IMR-90 (cell line): ENCODE measurements around the gene FAM171A1. TPM values are rescaled to one million over a fixed set of nuclear protein-coding genes. Genes with fewer than 3 reads are reported as not detected.

Experiments
- ATAC-seq: fragments of 200-7000 bp; cut with Tn5 transposase; 2 replicates; pipeline ENCODE4 v1.9.1; 2020; ENCODE audit warnings: low read depth, mild to moderate bottlenecking, moderate library complexity
- BruUV-seq: library from RNA; stranded (reverse); fragments of 400-500 nt; replicated peaks from 2 replicates; lab custom pipeline; 2021; lab: Mats Ljungman, UMichigan
- CTCF ChIA-PET: fragments of 300-600 bp; formaldehyde crosslinking; extraction: SDS; loops from one replicate; lab custom pipeline; 2021; ENCODE audit warnings: antibody characterized with exemption; lab: Yijun Ruan, JAX
- POLR2A ChIA-PET: fragments of 300-600 bp; sonication (Branson Sonifier 250); formaldehyde crosslinking; loops from one replicate; lab custom pipeline; 2022; ENCODE audit warnings: antibody characterized with exemption; ENCODE audit not compliant: unreplicated experiment; lab: Charles Lee
- DNase-seq: peaks from one replicate; pipeline ENCODE4 v3.0.0; 2013
- H2AFZ ChIP-seq: replicated peaks from 2 replicates; pipeline ENCODE3; 2013; ENCODE audit warnings: low read length, mild to moderate bottlenecking; ENCODE audit not compliant: poor library complexity
- H2AK5ac ChIP-seq: 2 replicates; pipeline ENCODE4 v1.6.1; 2013; ENCODE audit warnings: low read depth, low read length, inconsistent platforms
- H2AK9ac ChIP-seq: replicated peaks from 2 replicates; pipeline ENCODE3; 2013; ENCODE audit warnings: mild to moderate bottlenecking, low read depth, low read length, moderate library complexity; ENCODE audit not compliant: poor library complexity
- H2BK120ac ChIP-seq: 2 replicates; pipeline ENCODE4 v1.6.1; 2013; ENCODE audit warnings: low read depth, low read length, inconsistent platforms
- H2BK15ac ChIP-seq: 3 replicates; pipeline ENCODE4 v1.6.1; 2013; ENCODE audit warnings: low read depth, low read length, inconsistent platforms
- H2BK20ac ChIP-seq: 2 replicates; pipeline ENCODE4 v1.6.1; 2013; ENCODE audit warnings: low read depth, mild to moderate bottlenecking, inconsistent platforms, low read length, moderate library complexity
- H2BK5ac ChIP-seq: 2 replicates; pipeline ENCODE4 v1.6.1; 2013; ENCODE audit warnings: mild to moderate bottlenecking, low read depth, low read length, inconsistent platforms; ENCODE audit not compliant: poor library complexity, severe bottlenecking
- H3K14ac ChIP-seq: replicated peaks from 2 replicates; pipeline ENCODE4 v1.6.1; 2013; ENCODE audit warnings: low read depth, low read length, inconsistent platforms
- H3K18ac ChIP-seq: 2 replicates; pipeline ENCODE4 v1.6.1; 2013; ENCODE audit warnings: low read depth, low read length, control low read depth
- H3K23ac ChIP-seq: 2 replicates; pipeline ENCODE4 v1.6.1; 2013; ENCODE audit warnings: low read depth, low read length, inconsistent platforms
- H3K27ac ChIP-seq: 2 replicates; pipeline ENCODE4 v1.5.1; 2013; ENCODE audit warnings: mild to moderate bottlenecking, control low read depth, low read length; ENCODE audit not compliant: insufficient read depth
- H3K27me3 ChIP-seq: 2 replicates; pipeline ENCODE4 v1.6.1; 2013; ENCODE audit warnings: low read length; ENCODE audit not compliant: control insufficient read depth, insufficient read depth
- H3K36me3 ChIP-seq: 2 replicates; pipeline ENCODE4 v1.6.1; 2013; ENCODE audit warnings: low read length, mixed read lengths; ENCODE audit not compliant: control insufficient read depth, insufficient read depth
- H3K4ac ChIP-seq: 2 replicates; pipeline ENCODE4 v1.6.1; 2013; ENCODE audit warnings: low read depth, low read length, inconsistent platforms
- H3K4me1 ChIP-seq: 2 replicates; pipeline ENCODE4 v1.6.1; 2013; ENCODE audit warnings: low read length, mixed read lengths; ENCODE audit not compliant: control insufficient read depth, insufficient read depth
- H3K4me2 ChIP-seq: 2 replicates; pipeline ENCODE4 v1.6.1; 2013; ENCODE audit warnings: low read depth, mild to moderate bottlenecking, control low read depth, low read length, moderate library complexity
- H3K4me3 ChIP-seq: 2 replicates; pipeline ENCODE4 v1.5.1; 2013; ENCODE audit warnings: low read depth, mild to moderate bottlenecking, control low read depth, low read length, moderate library complexity; ENCODE audit not compliant: insufficient read depth
- H3K56ac ChIP-seq: 2 replicates; pipeline ENCODE4 v1.6.1; 2013; ENCODE audit warnings: low read length, inconsistent platforms; ENCODE audit not compliant: insufficient read depth; ENCODE audit errors: extremely low read depth
- H3K79me1 ChIP-seq, 2 experiments: 2 replicates each; pipeline ENCODE4 v1.6.1; 2013; ENCODE audit warnings: low read length in 2 of 2, inconsistent platforms in 1 of 2, low read depth in 1 of 2
- H3K9ac ChIP-seq: 2 replicates; pipeline ENCODE4 v1.6.1; 2013; ENCODE audit warnings: low read depth, low read length, control low read depth
- H3K9me1 ChIP-seq: 2 replicates; pipeline ENCODE4 v1.6.1; 2013; ENCODE audit warnings: low read length, inconsistent platforms; ENCODE audit not compliant: insufficient read depth
- H3K9me3 ChIP-seq: 2 replicates; pipeline ENCODE4 v1.6.1; 2013; ENCODE audit warnings: low read length; ENCODE audit not compliant: control insufficient read depth, insufficient read depth
- H4K20me1 ChIP-seq: 2 replicates; pipeline ENCODE4 v1.6.1; 2013; ENCODE audit warnings: low read length, inconsistent platforms; ENCODE audit not compliant: insufficient read depth
- H4K5ac ChIP-seq: 2 replicates; pipeline ENCODE4 v1.6.1; 2013; ENCODE audit warnings: mild to moderate bottlenecking, low read depth, low read length, control low read depth
- H4K8ac ChIP-seq, 2 experiments: 2 replicates each; pipeline ENCODE4 v1.6.1; 2013; ENCODE audit warnings: low read depth in 2 of 2, low read length in 2 of 2, control low read depth in 1 of 2, inconsistent platforms in 1 of 2
- H4K91ac ChIP-seq: 2 replicates; pipeline ENCODE4 v1.6.1; 2013; ENCODE audit warnings: low read depth, low read length, inconsistent platforms; ENCODE audit not compliant: insufficient read depth
- BHLHE40 ChIP-seq: fragments of 150-350 bp; IDR thresholded peaks from 2 replicates; pipeline ENCODE4 v1.6.1; 2016; ENCODE audit warnings: mild to moderate bottlenecking, low read depth, low read length
- CEBPB ChIP-seq: IDR thresholded peaks from 2 replicates; pipeline ENCODE4 v1.6.1; 2012; ENCODE audit warnings: low read depth, low read length, improper control_type of control experiment
- CHD1 ChIP-seq: IDR thresholded peaks from 2 replicates; pipeline ENCODE4 v1.6.1; 2012; ENCODE audit warnings: low read depth, low read length, improper control_type of control experiment
- CTCF ChIP-seq: conservative IDR thresholded peaks from 2 replicates; pipeline ENCODE4 v1.5.1; 2012; ENCODE audit warnings: mild to moderate bottlenecking, low read depth, low read length, improper control_type of control experiment
- ELK1 ChIP-seq: fragments of 150-350 bp; IDR thresholded peaks from 2 replicates; pipeline ENCODE4 v1.6.1; 2016; ENCODE audit warnings: low read depth, mild to moderate bottlenecking, low read length, moderate library complexity, borderline replicate concordance
- FOS ChIP-seq: fragments of 150-350 bp; IDR thresholded peaks from 2 replicates; pipeline ENCODE4 v1.6.1; 2016; ENCODE audit warnings: low read depth, low read length
- MAFK ChIP-seq: IDR thresholded peaks from 2 replicates; pipeline ENCODE4 v1.6.1; 2012; ENCODE audit warnings: low read depth, low read length, improper control_type of control experiment
- MAZ ChIP-seq: IDR thresholded peaks from 2 replicates; pipeline ENCODE4 v1.6.1; 2012; ENCODE audit warnings: low read depth, mild to moderate bottlenecking, low read length, improper control_type of control experiment, moderate library complexity, borderline replicate concordance
- MXI1 ChIP-seq: IDR thresholded peaks from 2 replicates; pipeline ENCODE4 v1.6.1; 2012; ENCODE audit warnings: low read depth, mild to moderate bottlenecking, low read length, moderate library complexity, borderline replicate concordance
- NFE2L2 ChIP-seq: fragments of 150-350 bp; IDR thresholded peaks from 2 replicates; pipeline ENCODE4 v1.6.1; 2016; ENCODE audit warnings: low read depth, mild to moderate bottlenecking, low read length
- POLR2A ChIP-seq: IDR thresholded peaks from 2 replicates; pipeline ENCODE4 v1.6.1; 2012; ENCODE audit warnings: mild to moderate bottlenecking, low read depth, low read length
- RAD21 ChIP-seq: IDR thresholded peaks from 2 replicates; pipeline ENCODE4 v1.6.1; 2012; ENCODE audit warnings: low read length, improper control_type of control experiment
- RCOR1 ChIP-seq: IDR thresholded peaks from 2 replicates; pipeline ENCODE4 v1.6.1; 2012; ENCODE audit warnings: mild to moderate bottlenecking, low read length, improper control_type of control experiment; ENCODE audit not compliant: insufficient replicate concordance
- RFX5 ChIP-seq: IDR thresholded peaks from 2 replicates; pipeline ENCODE4 v1.8.0; 2012; ENCODE audit warnings: low read depth, mild to moderate bottlenecking, low read length, moderate library complexity
- SMC3 ChIP-seq: fragments of 150-350 bp; IDR thresholded peaks from 2 replicates; pipeline ENCODE4 v1.6.1; 2016; ENCODE audit warnings: low read depth, mild to moderate bottlenecking, antibody characterized with exemption, low read length, moderate library complexity
- WGBS, 2 experiments: methylation state at CpG; one replicate each; pipeline versions ENCODE4 v1.1.5 to v1.1.7; 2013; ENCODE audit warnings: missing lambda C conversion rate in 2 of 2; ENCODE audit not compliant: insufficient read length in 1 of 2; ENCODE audit errors: extremely low coverage in 2 of 2; 5-methylcytosine and 5-hydroxymethylcytosine counted together
- dilution Hi-C: fragments of 300-500 bp; cut with HindIII; formaldehyde crosslinking; loops from one replicate; pipeline ENCODE4 v1.14.3; 2018; ENCODE audit warnings: low sequenced_read_pairs; ENCODE audit not compliant: unreplicated experiment
- in situ Hi-C: fragments of 300-500 bp; cut with MboI; formaldehyde crosslinking; loops from 3 replicates; pipeline ENCODE4 v1.14.3; 2019; ENCODE audit warnings: low sequenced_read_pairs, inconsistent platforms, mixed read lengths
- intact Hi-C: fragments of 100-400 bp; cut with micrococcal nuclease; formaldehyde crosslinking; loops from 2 replicates; pipeline ENCODE4 v1.10.0; 2022
- polyA plus RNA-seq, 3 experiments: library from polyadenylated mRNA; depleted of rRNA; stranded (reverse); fragments of >200 nt; gene quantifications; 2 replicates each; pipeline ENCODE4 v1.2.3, GENCODE V29; 2012; ENCODE audit warnings: low replicate concordance in 1 of 3
- total RNA-seq: library from RNA; depleted of rRNA; stranded (reverse); fragments of >200 nt; gene quantifications from 2 replicates; pipeline ENCODE4 v1.2.3, GENCODE V29; 2012
- TF ChIP-seq, protein P1 (sequence below): fragments of 150-350 bp; IDR thresholded peaks from 2 replicates; pipeline ENCODE4 v1.6.1; 2017; ENCODE audit warnings: mild to moderate bottlenecking, antibody characterized with exemption, low read length, low read depth

The FAM171A1 gene
- total and polyA plus RNA-seq, 2 of the 4 experiments (the other 2 are of a cell fraction), result 20.3 to 30.6 TPM

- Histone ChIP-seq H2BK20ac (no peak overlapping the region), H2AFZ (no peak overlapping the region), H3K36me3 (no peaks in the 10 kb centered on the region; the same call in 1 of the 2 replicates), H2BK120ac (no peak overlapping the region), H4K5ac (no peak overlapping the region), H3K4me3 (no peak overlapping the region), H3K9me1 (peaks cover 8% of the 10 kb centered on the region; the same call in 1 of the 2 replicates), H3K18ac (no peak overlapping the region), H3K4me1 (no peaks in the 10 kb centered on the region), H3K9me3 (no peaks in the 10 kb centered on the region), H2BK15ac (no peak overlapping the region), H3K4me2 (no peak overlapping the region), H3K14ac (no peak overlapping the region), H3K9ac (no peak overlapping the region), H4K91ac (no peak overlapping the region), H3K27ac (no peak overlapping the region), H4K8ac (no peak overlapping the region), H3K79me1 (peaks cover 31 to 59% of the 10 kb centered on the region in 2 experiments), H3K27me3 (no peaks in the 10 kb centered on the region), H2BK5ac (no peak overlapping the region), H4K20me1 (peaks cover 26% of the 10 kb centered on the region; the same call in 1 of the 2 replicates), H2AK5ac (no peak overlapping the region), H3K4ac (no peak overlapping the region), H3K56ac (no peak overlapping the region), H3K23ac (no peak overlapping the region), H2AK9ac (no peak overlapping the region)
- ATAC-seq, result no peak
- no peak for DNase-seq
- CTCF ChIA-PET, result no interaction called here
- no peak for TF ChIP-seq POLR2A
- TF ChIP-seq CTCF, result no peak
- TF ChIP-seq CEBPB, result no peak
- TF ChIP-seq, protein P1, sequence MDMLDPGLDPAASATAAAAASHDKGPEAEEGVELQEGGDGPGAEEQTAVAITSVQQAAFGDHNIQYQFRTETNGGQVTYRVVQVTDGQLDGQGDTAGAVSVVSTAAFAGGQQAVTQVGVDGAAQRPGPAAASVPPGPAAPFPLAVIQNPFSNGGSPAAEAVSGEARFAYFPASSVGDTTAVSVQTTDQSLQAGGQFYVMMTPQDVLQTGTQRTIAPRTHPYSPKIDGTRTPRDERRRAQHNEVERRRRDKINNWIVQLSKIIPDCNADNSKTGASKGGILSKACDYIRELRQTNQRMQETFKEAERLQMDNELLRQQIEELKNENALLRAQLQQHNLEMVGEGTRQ, result no peak
- TF ChIP-seq MXI1, result no peak
- no peak for TF ChIP-seq BHLHE40
- no peak for TF ChIP-seq MAZ
- TF ChIP-seq CHD1, result no peak
- no peak for TF ChIP-seq RAD21
- no peak for TF ChIP-seq SMC3
- no peak for TF ChIP-seq RCOR1
- TF ChIP-seq MAFK, result no peak
- no peak for TF ChIP-seq RFX5
- no peak for TF ChIP-seq ELK1
- no peak for TF ChIP-seq FOS
- no peak for TF ChIP-seq NFE2L2
- in situ Hi-C loops (no loop called here), dilution Hi-C loops (no loop called here), intact Hi-C loops (no loop called here)
- BruUV-seq, result no TSS peak
- WGBS, 2 experiments, result no CpG with 5 or more reads among the region's 4 CpGs
- POLR2A ChIA-PET, result no interaction called here
Observed at GRCh38 chr10:15364001-15364400, 7.1 kb downstream of the FAM171A1 start.
